ENCODE data around the gene NR1H2. TPM values are rescaled to one million over a fixed set of nuclear protein-coding genes. Genes with fewer than 3 reads are reported as not detected.

The NR1H2 gene
- total and polyA plus RNA-seq, 10 of the 15 experiments (the other 5 are each of a cell fraction or from before 2014, with no cell fraction given): 0.05 to 54.2 (median 35.1) TPM

GRCh38 chr19:50333737-50334617, 42.3 kb upstream of the NR1H2 start (continued):
- TF ChIP-seq, protein P1, sequence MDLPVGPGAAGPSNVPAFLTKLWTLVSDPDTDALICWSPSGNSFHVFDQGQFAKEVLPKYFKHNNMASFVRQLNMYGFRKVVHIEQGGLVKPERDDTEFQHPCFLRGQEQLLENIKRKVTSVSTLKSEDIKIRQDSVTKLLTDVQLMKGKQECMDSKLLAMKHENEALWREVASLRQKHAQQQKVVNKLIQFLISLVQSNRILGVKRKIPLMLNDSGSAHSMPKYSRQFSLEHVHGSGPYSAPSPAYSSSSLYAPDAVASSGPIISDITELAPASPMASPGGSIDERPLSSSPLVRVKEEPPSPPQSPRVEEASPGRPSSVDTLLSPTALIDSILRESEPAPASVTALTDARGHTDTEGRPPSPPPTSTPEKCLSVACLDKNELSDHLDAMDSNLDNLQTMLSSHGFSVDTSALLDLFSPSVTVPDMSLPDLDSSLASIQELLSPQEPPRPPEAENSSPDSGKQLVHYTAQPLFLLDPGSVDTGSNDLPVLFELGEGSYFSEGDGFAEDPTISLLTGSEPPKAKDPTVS (IDR thresholded peaks at IDR 0.05; ENCODE audit: low read depth, low read length): no peak
- TF ChIP-seq ZNF274 (IDR thresholded peaks at IDR 0.05; ENCODE audit: insufficient read depth, insufficient read length) (no peak), IRF5 (IDR thresholded peaks at IDR 0.05; ENCODE audit: borderline replicate concordance) (no peak), PAX5 (IDR thresholded peaks at IDR 0.05; ENCODE audit: borderline replicate concordance, low read depth, low read length) (no peak), NFYB (IDR thresholded peaks at IDR 0.05; ENCODE audit: insufficient read depth, low read depth, low read length) (no peak), MEF2B (IDR thresholded peaks at IDR 0.05; ENCODE audit: partially characterized antibody, poor library complexity, severe bottlenecking) (no peak), KAT2A (conservative IDR thresholded peaks at IDR 0.05; ENCODE audit: control insufficient read depth, low read depth, low read length) (no peak), ASH2L (IDR thresholded peaks at IDR 0.05; ENCODE audit: borderline replicate concordance, low read depth) (no peak), ZNF622 (IDR thresholded peaks at IDR 0.05) (no peak), YBX1 (IDR thresholded peaks at IDR 0.05) (no peak), BACH1 (IDR thresholded peaks at IDR 0.05; ENCODE audit: borderline replicate concordance) (peak; percentile 9; the same call in 1 of the 2 replicates), RELA (IDR thresholded peaks at IDR 0.05; ENCODE audit: borderline replicate concordance, partially characterized antibody) (no peak), BHLHE40 (IDR thresholded peaks at IDR 0.05; ENCODE audit: borderline replicate concordance in 1 of 2, low read depth in 2 of 2, low read length in 1 of 2) (peak in 1 of 2 experiments; percentile 47; a peak in 1 of 4 replicates), NR2F1 (conservative IDR thresholded peaks at IDR 0.05) (no peak), MAX (IDR thresholded peaks at IDR 0.05; ENCODE audit: low read depth, low read length) (peak; percentile 95), STAT1 (conservative IDR thresholded peaks at IDR 0.05) (no peak), FOXM1 (IDR thresholded peaks at IDR 0.05; ENCODE audit: low read depth, low read length) (no peak), POLR2A (IDR thresholded peaks at IDR 0.05; ENCODE audit: low read depth, low read length) (peak; percentile 87), IRF4 (IDR thresholded peaks at IDR 0.05; ENCODE audit: low read depth, low read length) (no peak), NRF1 (conservative IDR thresholded peaks at IDR 0.05; ENCODE audit: low read depth, low read length) (peak; percentile 89), IKZF2 (IDR thresholded peaks at IDR 0.05) (peak in 1 of 2 experiments; percentile 8; a peak in 1 of 4 replicates), ZZZ3 (IDR thresholded peaks at IDR 0.05; ENCODE audit: control insufficient read depth, insufficient read length, low read depth) (no peak), NKRF (conservative IDR thresholded peaks at IDR 0.05) (no peak), POLR2AphosphoS2 (IDR thresholded peaks at IDR 0.05; ENCODE audit: low read depth, low read length) (peak; percentile 74), GATAD2B (conservative IDR thresholded peaks at IDR 0.05; ENCODE audit: low read depth) (0 out of 2 replicates have a peak, but pooled peaks have one; percentile 18), POU2F2 (IDR thresholded peaks at IDR 0.05; ENCODE audit: borderline replicate concordance, low read depth, low read length) (0 out of 3 replicates have a peak, but pooled peaks have one; percentile 2), RAD51 (IDR thresholded peaks at IDR 0.05) (no peak)

All from GM12878 (cell line).